AG09309 (cell line): ENCODE results near the gene TSPAN9.

Experiments used
- DNase-seq: peaks from one replicate; pipeline ENCODE4 v3.0.0-alpha.2; 2010; ENCODE audit warnings: low read depth
- H3K4me3 ChIP-seq: 2 replicates; pipeline ENCODE4 v1.5.1; 2011; ENCODE audit warnings: mild to moderate bottlenecking, low read depth, low read length, moderate library complexity; ENCODE audit not compliant: control insufficient read depth
- CTCF ChIP-seq: IDR thresholded peaks from 2 replicates; pipeline ENCODE4 v1.5.1; 2011; ENCODE audit warnings: mild to moderate bottlenecking, low read depth, low read length, inconsistent platforms; ENCODE audit not compliant: insufficient read depth, control insufficient read depth; ENCODE audit errors: missing control alignments

TSPAN9 gene

GRCh38 chr12:3295225-3295624, 218.0 kb downstream of the TSPAN9 start:
- H3K4me3 ChIP-seq, result no peak overlapping the region
- no peak for TF ChIP-seq CTCF
- DNase-seq, result no peak

GRCh38 chr12:3295646-3296408, 218.6 kb downstream of the TSPAN9 start:
- DNase-seq, result no peak
- no peak for TF ChIP-seq CTCF
- no peak overlapping the region for H3K4me3 ChIP-seq

- TF ChIP-seq CTCF, result no peak
- no peak for DNase-seq
- no peak overlapping the region for H3K4me3 ChIP-seq
Measured at GRCh38 chr12:3296409-3296701, 219.2 kb downstream of the TSPAN9 start.

- TF ChIP-seq CTCF, result no peak
- H3K4me3 ChIP-seq, result no peak overlapping the region
- DNase-seq, result no peak
Measured at GRCh38 chr12:3298603-3299002, 221.4 kb downstream of the TSPAN9 start.

- H3K4me3 ChIP-seq, result peak overlapping the region; percentile 11
- peak; percentile 98 for TF ChIP-seq CTCF
- DNase-seq, result peak; percentile 87
Measured at GRCh38 chr12:3299929-3300832, 223.0 kb downstream of the TSPAN9 start.

GRCh38 chr12:3300833-3301401, 223.7 kb downstream of the TSPAN9 start:
- no peak for DNase-seq
- no peak for TF ChIP-seq CTCF
- no peak overlapping the region for H3K4me3 ChIP-seq
